ENCODE measurements around the gene NOTUM. TPM values are rescaled to one million over a fixed set of nuclear protein-coding genes. Genes with fewer than 3 reads are reported as not detected.

The NOTUM gene
- total and polyA plus RNA-seq, 4 donors = 0.71 to 7.6 (median 2.2) TPM

- 48 to 51% methylated on average over 10 of the region's 10 CpGs for WGBS, 2 donors
- H3K27ac ChIP-seq (ENCODE audit: low read depth in 1 of 2, low read length in 1 of 2) = peak overlapping the region; percentile 89 to 90
- no peak for TF ChIP-seq CTCF (IDR thresholded peaks at IDR 0.05; ENCODE audit: control extremely low read depth, extremely low read depth)
- peak overlapping the region in 1 of 2 donors; percentile 32 for H3K9ac ChIP-seq (ENCODE audit: insufficient read depth in 1 of 2, low read length in 2 of 2)
- H3K9me3 ChIP-seq (ENCODE audit: control insufficient read depth in 4 of 4, insufficient read depth in 3 of 4, low read length in 3 of 4) = no peaks in the 10 kb centered on the region
- peaks cover 0 to 14% (median 6%) of the 10 kb centered on the region in 4 donors for H3K36me3 ChIP-seq (ENCODE audit: control insufficient read depth in 4 of 4, insufficient read depth in 4 of 4, low read length in 4 of 4)
- peak overlapping the region; percentile 83 for H3K4me3 ChIP-seq
- DNase-seq (no peak), ATAC-seq (ENCODE audit: insufficient read depth, low FRiP score) (no peak)
- H3K4me1 ChIP-seq (ENCODE audit: control insufficient read depth in 5 of 5, insufficient read depth in 5 of 5, low read length in 5 of 5) = peaks cover 5 to 43% (median 12%) of the 10 kb centered on the region in 5 donors
- H3K27me3 ChIP-seq (ENCODE audit: control insufficient read depth in 3 of 3, insufficient read depth in 3 of 3, low read length in 2 of 3) = no peaks in the 10 kb centered on the region
Measured at GRCh38 chr17:81925860-81926450, 35.0 kb downstream of the NOTUM start.

- Histone ChIP-seq H3K9ac (ENCODE audit: insufficient read depth in 1 of 2, low read length in 2 of 2) (no peak overlapping the region), H3K4me3 (no peak overlapping the region), H3K36me3 (ENCODE audit: control insufficient read depth in 4 of 4, insufficient read depth in 4 of 4, low read length in 4 of 4) (peaks cover 0 to 21% (median 7%) of the 10 kb centered on the region in 4 donors), H3K27ac (ENCODE audit: low read depth in 1 of 2, low read length in 1 of 2) (peak overlapping the region in 1 of 2 donors; percentile 12), H3K4me1 (ENCODE audit: control insufficient read depth in 5 of 5, insufficient read depth in 5 of 5, low read length in 5 of 5) (peaks cover 0 to 36% (median 12%) of the 10 kb centered on the region in 5 donors), H3K27me3 (ENCODE audit: control insufficient read depth in 3 of 3, insufficient read depth in 3 of 3, low read length in 2 of 3) (no peaks in the 10 kb centered on the region), H3K9me3 (ENCODE audit: control insufficient read depth in 4 of 4, insufficient read depth in 3 of 4, low read length in 3 of 4) (no peaks in the 10 kb centered on the region)
- ATAC-seq (ENCODE audit: insufficient read depth, low FRiP score) (no peak), DNase-seq (peak in 1 of 3 donors; percentile 12)
- WGBS, 2 donors = 56 to 69% methylated on average over 21 of the region's 21 CpGs
- TF ChIP-seq CTCF (IDR thresholded peaks at IDR 0.05; ENCODE audit: control extremely low read depth, extremely low read depth) = no peak
Measured at GRCh38 chr17:81924557-81925532, 36.1 kb downstream of the NOTUM start.

DNA sequence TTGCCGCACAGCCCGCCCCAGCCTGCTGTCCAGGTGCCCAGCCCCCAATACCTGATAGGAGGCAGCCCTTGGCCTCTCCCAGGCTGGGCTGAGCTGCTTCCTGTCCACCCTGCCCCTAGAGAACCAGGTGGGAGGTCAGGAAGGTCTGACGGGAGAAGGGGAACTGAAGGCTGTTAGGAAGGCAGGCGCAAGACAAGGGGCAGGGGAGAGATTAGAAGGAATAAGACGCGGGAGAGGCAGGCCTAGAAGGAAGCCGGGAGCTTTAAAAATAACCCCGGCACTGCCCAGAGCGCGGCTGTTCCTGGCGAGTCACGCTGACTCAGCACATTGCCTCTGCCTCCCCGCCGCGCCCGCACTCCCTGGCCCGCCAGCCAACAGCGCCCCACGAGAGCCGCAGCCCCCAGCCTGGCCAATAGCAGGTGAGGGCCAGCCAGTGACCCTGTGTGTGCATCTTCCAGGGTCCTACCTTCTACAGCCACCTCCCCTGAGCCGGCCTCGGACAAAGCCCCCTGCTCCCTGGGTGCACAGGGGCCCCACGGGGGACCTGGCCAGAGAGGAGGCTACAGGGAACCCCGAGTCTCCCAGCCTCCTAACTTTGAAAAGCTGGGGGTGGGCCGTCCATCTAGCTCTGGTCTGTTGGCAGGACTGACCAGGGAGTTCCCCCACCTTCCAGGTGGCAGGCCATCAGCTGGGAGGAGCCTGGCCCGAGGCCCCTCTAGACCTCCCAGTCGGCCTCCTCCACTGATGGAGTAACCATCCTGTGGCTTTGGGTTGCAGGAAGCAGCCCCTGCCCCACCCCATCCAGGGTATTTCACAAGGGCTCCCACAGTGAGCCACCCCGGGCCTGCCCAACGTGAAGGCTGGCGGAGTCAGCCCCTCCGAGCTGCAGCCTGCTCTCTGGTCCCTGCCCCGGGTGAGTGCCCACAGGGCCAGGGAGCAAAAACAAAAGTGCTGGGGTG is 37.4 kb downstream of the NOTUM start:
- DNase-seq = peak; percentile 61 to 73 (median 63)
- no peaks in the 10 kb centered on the region for H3K9me3 ChIP-seq (ENCODE audit: control insufficient read depth in 4 of 4, insufficient read depth in 3 of 4, low read length in 3 of 4)
- no peaks in the 10 kb centered on the region for H3K27me3 ChIP-seq (ENCODE audit: control insufficient read depth in 3 of 3, insufficient read depth in 3 of 3, low read length in 2 of 3)
- WGBS, 2 donors = 13 to 34% methylated on average over 25 to 32 of the region's 32 CpGs
- H3K9ac ChIP-seq (ENCODE audit: insufficient read depth in 1 of 2, low read length in 2 of 2) = no peak overlapping the region
- no peak overlapping the region for H3K4me3 ChIP-seq
- H3K36me3 ChIP-seq (ENCODE audit: control insufficient read depth in 4 of 4, insufficient read depth in 4 of 4, low read length in 4 of 4) = peaks cover 0 to 28% (median 7%) of the 10 kb centered on the region in 4 donors
- no peak for TF ChIP-seq CTCF (IDR thresholded peaks at IDR 0.05; ENCODE audit: control extremely low read depth, extremely low read depth)
- peak overlapping the region in 1 of 2 donors; percentile 37 for H3K27ac ChIP-seq (ENCODE audit: low read depth in 1 of 2, low read length in 1 of 2)
- ATAC-seq (ENCODE audit: insufficient read depth, low FRiP score) = peak; percentile 36
- H3K4me1 ChIP-seq (ENCODE audit: control insufficient read depth in 5 of 5, insufficient read depth in 5 of 5, low read length in 5 of 5) = peaks cover 0 to 35% (median 12%) of the 10 kb centered on the region in 5 donors

Measured in lung (tissue), 12 donors.